Measurements from ENCODE around the gene DTNA.

- no peak for TF ChIP-seq L3MBTL2 (conservative IDR thresholded peaks at IDR 0.05)
- no peak for TF ChIP-seq SUZ12 (IDR thresholded peaks at IDR 0.05)
- TF ChIP-seq CTBP1 (IDR thresholded peaks at IDR 0.05; ENCODE audit: borderline replicate concordance) = no peak
- no peak for TF ChIP-seq BHLHE40 (IDR thresholded peaks at IDR 0.05; ENCODE audit: borderline replicate concordance)
- no peak for TF ChIP-seq HDGF (IDR thresholded peaks at IDR 0.05; ENCODE audit: borderline replicate concordance)
- no peak for TF ChIP-seq PKNOX1 (IDR thresholded peaks at IDR 0.05)
- TF ChIP-seq FOXM1 (IDR thresholded peaks at IDR 0.05; ENCODE audit: borderline replicate concordance) = no peak
- no peak for TF ChIP-seq FOXA1 (IDR thresholded peaks at IDR 0.05)
- no peak for TF ChIP-seq TARDBP (IDR thresholded peaks at IDR 0.05)
- TF ChIP-seq NFRKB (IDR thresholded peaks at IDR 0.05) = no peak
- no peak for TF ChIP-seq SP1 (IDR thresholded peaks at IDR 0.05)
- no peak for TF ChIP-seq ZNF384 (IDR thresholded peaks at IDR 0.05)
Measured at GRCh38 chr18:34923911-34924310, 213.8 kb downstream of the DTNA start.

Data from HEK293T (cell line).